HEK293T (cell line): Measurements from ENCODE around the gene AOAH.

Experiments
- ARNT ChIP-seq: fragments of 450-650 bp; IDR thresholded peaks from 2 replicates; pipeline ENCODE4 v1.6.1; 2017; ENCODE audit warnings: mild to moderate bottlenecking
- BHLHE40 ChIP-seq: fragments of 450-650 bp; IDR thresholded peaks from 2 replicates; pipeline ENCODE4 v1.6.1; 2016; ENCODE audit warnings: mild to moderate bottlenecking, moderate library complexity, borderline replicate concordance
- ELF4 ChIP-seq: fragments of 450-650 bp; IDR thresholded peaks from 2 replicates; pipeline ENCODE4 v1.6.1; 2017; ENCODE audit warnings: antibody characterized with exemption
- FOXA1 ChIP-seq: fragments of 450-650 bp; IDR thresholded peaks from 2 replicates; pipeline ENCODE4 v1.6.1; 2016; ENCODE audit warnings: mild to moderate bottlenecking
- FOXK2 ChIP-seq: fragments of 450-650 bp; IDR thresholded peaks from 2 replicates; pipeline ENCODE4 v1.6.1; 2016; ENCODE audit warnings: mild to moderate bottlenecking
- FOXM1 ChIP-seq: fragments of 450-650 bp; IDR thresholded peaks from 2 replicates; pipeline ENCODE4 v1.6.1; 2017; ENCODE audit warnings: mild to moderate bottlenecking, borderline replicate concordance
- LEF1 ChIP-seq: fragments of 450-650 bp; IDR thresholded peaks from 2 replicates; pipeline ENCODE4 v1.6.1; 2017; ENCODE audit warnings: mild to moderate bottlenecking, borderline replicate concordance
- NFRKB ChIP-seq: fragments of 450-650 bp; IDR thresholded peaks from 2 replicates; pipeline ENCODE4 v1.6.1; 2016; ENCODE audit warnings: mild to moderate bottlenecking, moderate library complexity
- SP1 ChIP-seq: fragments of 450-650 bp; IDR thresholded peaks from 2 replicates; pipeline ENCODE4 v1.6.1; 2017
- SUZ12 ChIP-seq: fragments of 450-650 bp; IDR thresholded peaks from 2 replicates; pipeline ENCODE4 v1.6.1; 2016; ENCODE audit warnings: mild to moderate bottlenecking
- TARDBP ChIP-seq: fragments of 450-650 bp; IDR thresholded peaks from 2 replicates; pipeline ENCODE4 v1.6.1; 2016
- ZNF384 ChIP-seq: fragments of 450-650 bp; IDR thresholded peaks from 2 replicates; pipeline ENCODE4 v1.6.1; 2016

DNA sequence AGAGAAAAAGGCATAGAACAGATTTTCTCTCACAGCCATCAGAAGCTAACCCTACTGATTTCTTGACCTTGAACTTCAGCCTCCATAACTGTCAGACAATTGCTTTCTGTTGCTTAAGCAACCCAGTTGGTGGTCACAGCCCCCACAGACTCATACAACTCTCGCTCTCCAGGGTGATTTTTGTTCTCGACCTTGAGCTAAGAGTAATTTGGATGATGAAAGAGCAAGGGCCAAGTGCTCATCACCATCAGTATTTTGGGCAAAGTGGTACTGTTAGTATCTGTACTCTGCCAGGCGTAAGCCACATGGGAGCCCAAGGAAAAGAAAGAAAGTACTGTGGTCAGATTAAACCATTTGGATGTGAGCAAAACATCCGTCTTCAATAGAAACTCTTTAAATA, 81.9 kb downstream of the AOAH start:
- TF ChIP-seq FOXK2 (no peak), NFRKB (no peak), FOXA1 (no peak), FOXM1 (no peak), SUZ12 (no peak), BHLHE40 (no peak), ELF4 (no peak), SP1 (no peak), TARDBP (no peak), ZNF384 (no peak), LEF1 (no peak), ARNT (no peak)
